Stimulated activated CD8-positive, alpha-beta memory T cell treated with anti-CD3 and anti-CD28 coated beads, Interleukin-7, amount 100 ng/mL, for 24 hours (primary cell): ENCODE data around the gene HSD17B11.
"Not testable (repeated sequence)": the region's sequence is repeated elsewhere in the genome, so short reads cannot be mapped to it uniquely, and the experiment has no call there.

Experiments
- DNase-seq: peaks from one replicate; pipeline ENCODE4 v3.0.0-alpha.2; 2020; ENCODE audit warnings: low read depth

HSD17B11 gene, protein sequence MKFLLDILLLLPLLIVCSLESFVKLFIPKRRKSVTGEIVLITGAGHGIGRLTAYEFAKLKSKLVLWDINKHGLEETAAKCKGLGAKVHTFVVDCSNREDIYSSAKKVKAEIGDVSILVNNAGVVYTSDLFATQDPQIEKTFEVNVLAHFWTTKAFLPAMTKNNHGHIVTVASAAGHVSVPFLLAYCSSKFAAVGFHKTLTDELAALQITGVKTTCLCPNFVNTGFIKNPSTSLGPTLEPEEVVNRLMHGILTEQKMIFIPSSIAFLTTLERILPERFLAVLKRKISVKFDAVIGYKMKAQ

DNA sequence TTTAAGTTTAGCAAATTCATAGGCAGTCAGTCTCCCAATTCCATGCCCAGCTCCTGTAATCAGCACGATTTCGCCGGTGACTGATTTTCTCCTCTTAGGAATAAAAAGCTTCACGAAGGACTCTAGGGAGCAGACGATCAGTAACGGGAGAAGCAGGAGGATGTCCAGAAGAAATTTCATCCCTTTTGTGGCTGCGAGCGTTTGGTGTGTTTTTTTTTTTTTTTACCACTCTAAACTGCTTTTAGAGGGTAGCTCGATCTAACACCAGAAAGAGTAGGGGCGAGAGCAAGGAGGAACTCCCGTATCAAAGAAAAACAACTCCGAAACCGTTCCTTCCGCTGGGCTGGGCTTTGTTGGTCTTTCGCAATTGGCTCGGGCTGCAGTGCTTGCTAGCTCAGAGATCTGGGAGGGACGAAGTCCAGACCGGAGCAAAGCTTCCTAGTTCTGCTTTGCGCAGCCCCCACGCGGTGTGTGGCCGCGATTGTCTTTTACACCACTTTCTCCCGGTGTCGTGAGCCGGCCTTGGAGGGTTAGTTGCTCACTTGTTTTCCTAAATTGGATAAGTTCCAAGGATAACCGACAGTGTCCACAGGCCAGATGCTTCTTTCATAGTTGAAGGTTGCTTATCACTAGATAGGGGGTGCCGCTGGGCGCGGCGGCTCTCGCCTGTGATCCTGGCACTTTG is at the start of gene HSD17B11:
HSD17B11 (minus strand) TSS at position 298 of the 685 bp plus-strand sequence; CDS start at position 180, 118 bp downstream.
- DNase-seq: peak; percentile 44

DNA sequence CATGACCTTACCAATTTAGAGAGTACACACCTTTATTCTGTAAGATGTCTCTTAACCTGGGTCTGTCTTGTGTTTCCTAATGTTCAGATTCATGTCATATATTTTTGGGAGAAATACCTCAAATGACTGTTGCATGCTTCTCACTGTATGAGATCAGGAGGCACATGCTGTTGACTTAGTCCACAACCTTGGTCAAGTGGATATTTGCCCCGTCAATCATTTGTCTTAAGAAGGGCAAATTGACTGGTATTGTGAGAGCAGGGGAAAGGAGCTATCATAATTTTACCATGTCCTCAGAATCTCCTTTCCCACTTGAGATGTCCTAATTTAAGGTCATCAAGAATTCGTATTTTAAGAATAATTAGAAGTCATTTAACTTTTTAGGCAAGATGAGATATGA is 42.4 kb upstream of the HSD17B11 start:
- DNase-seq: no peak

DNA sequence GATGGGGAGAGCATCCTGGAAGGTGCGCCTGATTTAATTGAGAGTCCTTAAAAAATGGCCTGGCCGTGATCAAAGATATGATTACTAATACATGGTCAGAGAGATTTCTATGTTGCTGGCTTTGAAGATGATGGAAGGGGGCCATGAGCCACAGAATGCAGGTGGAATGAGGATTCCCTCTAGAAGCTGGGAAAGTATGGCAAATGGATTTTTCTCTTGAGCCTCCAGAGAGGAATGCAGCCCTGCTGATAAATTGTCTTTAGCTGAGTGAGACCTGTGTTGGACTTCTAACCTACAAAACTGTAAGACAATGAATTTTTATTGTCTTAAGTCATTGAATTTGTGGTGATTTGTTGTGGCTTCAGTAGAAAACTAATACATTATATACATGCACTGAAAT is 39.0 kb upstream of the HSD17B11 start:
- no peak for DNase-seq

DNA sequence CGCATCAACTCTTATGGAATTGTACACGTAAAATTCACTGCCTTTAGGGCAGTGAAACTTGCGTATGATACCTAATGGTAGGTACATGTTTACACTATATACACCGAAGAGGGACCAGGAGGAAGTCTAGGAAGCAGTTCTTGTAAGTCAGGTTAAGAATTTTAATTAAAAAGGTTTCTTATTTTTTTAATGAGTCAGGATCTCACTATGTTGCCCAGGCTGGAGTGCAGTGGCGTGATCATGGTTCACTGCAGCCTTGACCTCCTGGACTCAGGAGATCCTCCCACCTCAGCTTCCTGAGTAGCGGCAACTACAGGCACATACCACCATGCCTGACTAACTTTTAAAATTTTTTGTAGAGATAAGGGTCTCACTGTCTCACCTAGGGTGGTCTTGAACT is 38.0 kb upstream of the HSD17B11 start:
- DNase-seq: no peak

DNA sequence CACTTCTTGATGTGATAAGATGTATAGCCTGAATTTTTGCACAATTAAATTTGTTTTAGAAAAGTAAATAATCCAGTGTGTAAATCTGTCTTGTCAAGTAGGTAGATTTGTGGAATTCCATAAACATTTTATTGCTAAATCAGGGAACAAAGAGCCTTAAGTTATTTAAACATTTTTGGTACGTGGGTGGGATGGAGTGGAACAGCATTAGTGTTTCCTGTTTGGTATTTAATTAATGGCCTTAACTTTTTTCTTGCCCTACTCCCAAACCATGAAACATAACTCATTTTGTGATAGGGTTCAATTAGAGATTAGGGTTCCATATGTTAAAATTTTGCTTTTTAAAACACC is 36.5 kb upstream of the HSD17B11 start:
- DNase-seq: no peak

DNA sequence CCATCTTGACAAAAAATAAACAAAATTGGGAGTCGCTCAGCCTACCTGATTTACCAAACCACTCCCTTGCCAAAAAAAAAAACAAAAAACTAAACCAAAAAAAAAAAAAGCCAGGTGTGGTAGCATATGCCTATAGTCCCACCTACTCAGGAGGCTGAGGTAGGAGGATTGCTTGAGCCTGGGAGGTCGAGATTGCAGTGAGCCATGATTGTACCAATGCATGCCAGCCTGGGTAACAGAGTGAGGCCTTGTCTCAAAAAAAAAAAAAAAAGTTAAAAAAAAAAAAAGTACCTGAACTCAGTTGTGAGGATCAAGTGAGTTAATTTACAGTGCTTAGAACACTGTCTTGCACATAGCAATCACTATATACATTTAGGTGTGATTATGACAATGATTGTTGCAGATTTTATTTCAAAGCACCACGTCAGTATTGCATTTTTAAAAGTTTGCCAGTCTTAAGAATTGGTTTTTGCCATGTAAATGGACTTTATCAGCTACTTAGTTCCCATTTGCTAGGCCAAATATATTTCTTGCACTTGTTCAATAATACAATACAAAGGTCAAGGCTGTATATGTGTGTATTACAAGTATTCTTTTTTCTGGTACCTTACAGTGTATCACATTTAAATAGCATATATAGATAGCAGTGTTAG is 36.0 kb upstream of the HSD17B11 start:
- no peak for DNase-seq

DNA sequence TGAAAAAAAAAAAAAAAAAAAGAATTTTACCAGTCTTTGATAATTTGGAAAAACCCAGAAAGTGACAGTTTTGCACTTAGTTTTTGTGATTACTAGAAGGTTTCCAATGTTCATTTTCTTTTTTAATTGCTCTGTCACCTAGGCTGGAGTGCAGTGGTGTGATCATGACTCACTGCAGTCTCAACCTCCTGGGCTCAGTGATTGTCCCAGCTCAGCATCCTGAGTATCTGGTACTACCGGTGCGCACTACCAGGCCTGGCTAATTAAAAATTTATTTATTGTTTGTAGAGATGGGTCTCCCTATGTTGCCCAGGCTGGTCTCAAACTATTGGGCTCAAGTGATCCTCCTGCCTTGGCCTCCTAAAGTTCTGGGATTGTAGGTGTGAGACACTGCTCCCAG is 34.7 kb upstream of the HSD17B11 start:
- DNase-seq: no peak

DNA sequence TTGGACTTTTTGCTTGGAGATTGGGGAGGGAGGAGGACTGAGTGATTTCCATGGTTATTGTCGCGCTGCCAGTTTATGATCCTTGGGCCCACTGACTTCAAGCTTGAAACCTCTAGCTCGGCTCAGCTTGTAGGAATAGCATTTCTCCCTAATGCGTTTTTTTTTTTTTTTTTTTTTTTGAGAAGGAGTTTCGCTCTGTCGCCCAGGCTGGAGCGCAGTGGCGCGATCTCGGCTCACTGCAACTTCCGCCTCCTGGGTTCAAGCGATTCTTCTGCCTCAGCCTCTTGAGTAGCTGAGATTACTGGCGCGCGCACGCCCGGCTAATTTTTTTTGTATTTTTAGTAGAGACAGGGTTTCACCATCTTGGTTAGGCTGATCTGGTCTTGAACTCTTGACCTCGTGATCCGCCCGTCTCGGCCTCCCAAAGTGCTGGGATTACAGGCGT is 33.1 kb upstream of the HSD17B11 start:
- not testable (repeated sequence) for DNase-seq

DNA sequence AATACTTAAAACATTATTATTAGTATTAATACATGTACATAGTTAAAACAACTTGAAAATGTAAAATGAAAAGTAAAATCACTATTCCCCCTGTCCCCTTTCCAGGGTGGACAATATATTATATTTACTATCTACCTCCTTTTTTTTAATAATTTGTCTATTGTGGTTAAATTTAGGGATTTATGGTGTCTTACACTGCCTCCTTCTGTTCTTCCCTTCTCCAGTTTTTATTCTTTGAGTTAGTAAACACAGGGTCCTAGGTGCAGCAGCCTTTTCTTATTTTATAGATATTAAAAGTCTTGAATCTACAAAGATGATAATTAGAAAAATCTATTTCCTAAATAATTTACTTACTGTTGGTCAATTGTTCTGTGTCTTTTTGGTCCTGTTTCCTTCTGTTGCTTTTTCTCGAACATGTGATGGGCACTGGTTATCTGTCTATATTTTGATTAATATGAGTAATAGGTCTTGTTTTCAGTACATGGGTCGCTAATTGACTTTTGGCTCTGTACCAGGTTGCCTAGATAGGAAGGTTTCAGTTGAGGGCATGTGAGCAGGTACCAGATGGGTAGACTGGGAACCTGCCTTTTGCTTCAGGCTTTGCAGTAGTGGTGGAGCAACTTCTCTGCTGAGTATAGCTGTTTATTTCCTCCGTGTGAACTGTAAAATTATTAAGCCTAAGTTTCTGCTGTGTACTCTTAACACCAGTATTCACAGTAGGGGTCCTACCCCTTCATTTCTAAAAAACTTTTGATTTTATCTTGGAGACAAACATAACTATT is 32.5 kb upstream of the HSD17B11 start:
- no peak for DNase-seq

DNA sequence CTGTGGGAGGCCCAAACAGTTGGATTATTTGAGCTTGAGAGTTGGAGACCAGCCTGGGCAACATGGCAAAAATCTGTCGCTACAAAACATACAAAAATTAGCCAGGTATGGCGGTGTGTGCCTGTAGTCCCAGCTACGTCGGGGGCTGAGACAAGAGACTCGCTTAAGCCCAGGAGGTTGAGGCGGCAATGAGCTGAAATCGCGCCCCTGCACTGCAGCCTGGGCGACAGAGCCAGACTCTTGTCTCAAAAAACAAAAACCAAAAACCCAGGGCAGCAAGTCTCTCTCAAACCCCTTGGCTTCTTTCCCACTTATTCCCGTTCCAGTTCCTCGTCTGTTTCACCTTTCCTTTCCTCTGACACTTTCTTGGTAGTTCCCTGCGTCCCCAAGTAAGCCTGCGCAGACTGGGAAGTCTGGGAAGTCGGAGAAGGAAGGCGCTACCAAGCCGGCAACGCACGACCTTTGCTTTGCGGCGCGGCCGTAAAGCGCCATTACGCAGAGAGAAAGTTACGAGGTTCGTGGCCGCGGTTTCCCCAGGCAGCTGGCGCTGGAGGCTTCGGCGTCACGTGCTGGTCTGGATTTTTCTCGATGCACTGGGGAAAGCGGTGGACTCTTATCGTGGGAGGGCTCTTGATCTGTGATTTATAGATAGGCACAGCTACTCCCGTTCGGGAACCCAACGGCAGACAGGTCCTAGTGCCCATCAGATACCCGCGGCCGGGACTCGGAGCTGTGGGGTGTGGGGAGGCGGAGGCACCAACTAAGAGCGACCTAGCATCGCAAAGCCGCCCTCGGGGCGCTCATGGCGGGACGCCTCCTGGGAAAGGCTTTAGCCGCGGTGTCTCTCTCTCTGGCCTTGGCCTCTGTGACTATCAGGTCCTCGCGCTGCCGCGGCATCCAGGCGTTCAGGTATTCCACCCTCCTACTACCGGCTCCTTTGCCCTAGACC is 31.4 kb upstream of the HSD17B11 start, which contains the start of gene NUDT9:
NUDT9 (plus strand) TSS at position 470 of the 949 bp plus-strand sequence; CDS start at position 803, 333 bp downstream.
- DNase-seq: peak; percentile 75

DNA sequence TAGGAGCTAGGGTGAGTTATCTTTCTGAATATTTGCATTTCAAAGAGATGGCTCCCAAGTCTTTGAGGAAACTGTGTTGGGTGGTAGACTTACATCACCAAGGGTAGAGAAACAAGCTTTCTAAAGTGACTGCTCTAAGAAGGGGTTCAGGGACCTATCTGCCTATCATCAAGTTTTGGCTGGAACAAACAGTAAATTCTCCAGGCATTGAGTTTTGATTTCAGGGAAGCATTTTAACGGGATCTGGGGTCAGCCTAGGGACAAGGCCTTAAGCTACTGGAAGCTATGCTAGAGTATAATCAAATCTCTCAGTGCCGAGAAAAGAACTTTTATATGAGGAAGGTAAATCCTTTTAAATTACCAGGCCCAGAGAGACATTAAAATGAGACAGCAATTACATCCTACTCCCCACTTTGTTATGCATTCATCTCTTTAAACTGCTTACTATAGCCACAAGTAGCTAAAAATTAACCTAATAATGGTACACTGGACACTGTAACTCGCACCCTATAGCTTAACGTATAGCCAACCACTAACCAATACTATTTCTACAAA is 29.4 kb upstream of the HSD17B11 start:
- no peak for DNase-seq

DNA sequence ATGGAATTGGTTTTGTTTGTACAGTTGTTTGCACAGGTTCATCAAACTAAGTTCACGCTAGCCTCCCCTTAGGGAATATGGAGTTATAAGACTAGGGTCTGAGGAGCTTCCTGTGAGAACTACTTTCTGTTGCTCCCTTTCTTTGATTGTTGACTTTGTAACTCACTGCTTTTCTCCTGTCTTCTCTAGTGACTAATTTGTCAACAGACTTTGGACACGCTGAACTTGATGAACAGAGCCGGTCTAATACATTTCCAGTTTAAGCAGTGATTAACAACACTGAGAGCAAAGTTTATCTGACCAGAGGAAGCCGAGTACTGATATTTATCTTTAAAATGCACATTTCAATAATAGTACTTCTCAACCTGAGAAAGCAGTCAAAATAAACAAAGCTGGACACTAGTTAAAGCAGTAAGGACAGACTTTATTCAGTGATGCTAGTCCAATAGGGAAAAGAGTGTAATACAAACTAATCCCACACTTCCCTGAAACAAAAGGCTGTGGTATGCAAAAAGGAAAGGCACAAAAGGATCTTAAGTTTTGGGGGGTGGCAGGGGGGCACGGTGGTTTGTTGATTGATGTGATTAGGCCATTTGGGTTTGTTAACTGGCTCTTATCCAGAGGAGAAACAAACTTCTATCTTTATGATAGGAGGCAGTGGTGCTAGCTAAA is 28.7 kb upstream of the HSD17B11 start:
- DNase-seq: no peak

DNA sequence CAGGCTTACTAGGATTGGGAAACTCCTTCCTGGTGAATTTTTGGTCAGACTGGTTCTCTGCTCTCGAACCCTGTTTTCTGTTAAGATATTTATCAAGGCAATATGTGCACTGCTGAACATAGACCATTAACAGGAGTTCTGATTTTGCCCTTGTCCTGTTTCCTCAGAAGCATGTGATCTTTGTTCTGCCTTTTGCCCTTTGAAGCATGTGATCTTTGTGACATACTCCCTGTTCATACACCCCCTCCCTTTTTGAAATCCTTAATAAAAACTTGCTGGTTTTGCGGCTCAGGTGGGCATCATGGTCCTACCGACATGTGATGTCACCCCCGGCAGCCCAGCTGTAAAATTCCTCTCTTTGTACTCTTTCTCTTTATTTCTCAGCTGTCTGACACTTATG is 27.4 kb upstream of the HSD17B11 start:
- not testable (repeated sequence) for DNase-seq

DNA sequence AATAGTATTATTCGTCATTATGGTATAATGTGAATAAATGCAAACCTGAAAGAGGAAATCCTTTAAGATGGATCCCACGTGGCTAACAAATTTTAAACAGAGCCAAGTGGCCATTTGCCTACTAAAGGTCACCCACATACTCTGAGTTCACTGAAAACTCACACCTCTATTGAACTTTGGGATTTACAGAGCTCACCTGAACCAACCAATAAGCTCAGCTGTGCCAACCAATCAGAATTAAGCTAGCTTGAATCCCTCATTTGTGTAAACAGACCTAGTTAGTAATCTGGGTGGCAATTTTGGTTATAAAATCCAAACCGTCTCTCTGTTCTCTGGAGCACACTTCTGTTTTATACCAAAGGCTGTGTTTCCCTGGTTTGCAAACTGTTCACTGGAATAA is 26.0 kb upstream of the HSD17B11 start:
- no peak for DNase-seq

DNA sequence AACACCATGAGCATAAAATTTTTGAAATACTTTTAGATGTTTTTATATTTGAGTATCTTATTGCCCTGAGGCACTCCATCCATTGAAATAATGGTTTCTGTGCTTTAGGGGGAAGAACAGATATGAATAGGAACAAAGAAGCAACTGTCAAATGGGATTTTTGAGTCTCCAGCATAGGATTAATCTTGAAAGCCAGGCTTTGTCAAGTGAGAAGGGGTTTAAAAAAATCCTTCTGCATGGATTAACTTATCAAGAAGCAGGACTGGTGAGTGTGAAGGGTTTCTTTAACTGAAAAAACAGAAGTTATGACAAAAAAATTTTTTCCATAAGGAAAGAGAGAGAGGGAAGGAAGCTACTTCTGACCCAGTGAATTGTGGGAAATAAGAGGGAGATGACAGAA is 23.8 kb upstream of the HSD17B11 start:
- no peak for DNase-seq

DNA sequence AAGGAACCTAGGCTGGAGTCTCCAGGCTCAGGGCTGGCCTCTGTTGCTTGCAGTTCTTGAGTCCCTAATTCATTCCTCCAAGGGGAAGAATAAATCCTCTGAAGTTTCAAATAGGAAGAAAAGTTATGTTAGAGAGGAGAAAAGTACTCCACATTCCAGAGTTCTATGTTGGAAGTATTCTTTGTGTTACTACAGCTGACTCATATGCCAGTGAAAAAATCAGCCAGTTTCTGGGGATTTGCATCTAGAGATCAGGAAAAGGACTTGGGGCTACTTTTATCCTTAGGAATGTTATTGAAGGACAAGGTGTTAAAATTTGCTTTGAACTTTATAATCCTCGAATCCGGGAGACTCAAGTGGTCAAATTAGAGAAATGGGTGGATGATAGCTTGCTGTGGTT is 19.7 kb upstream of the HSD17B11 start:
- DNase-seq: no peak

DNA sequence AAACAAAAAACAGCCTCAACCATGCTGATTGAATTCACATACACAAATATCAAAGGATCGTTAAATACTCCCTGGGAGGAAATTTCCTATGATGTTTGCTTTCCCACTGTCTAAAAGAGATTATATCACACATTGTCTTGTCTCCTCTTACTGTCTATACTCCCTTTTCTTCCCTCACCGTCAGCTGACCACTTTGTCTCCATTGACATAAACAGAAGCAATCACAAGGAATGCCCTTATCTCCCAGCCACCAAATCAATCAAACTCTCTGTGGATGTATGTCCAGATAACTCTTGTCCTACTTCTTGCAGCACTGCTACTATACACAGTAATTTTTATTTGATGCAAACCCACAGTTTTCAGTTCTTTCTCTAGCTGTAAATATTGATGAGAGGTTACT is 19.2 kb upstream of the HSD17B11 start:
- no peak for DNase-seq

DNA sequence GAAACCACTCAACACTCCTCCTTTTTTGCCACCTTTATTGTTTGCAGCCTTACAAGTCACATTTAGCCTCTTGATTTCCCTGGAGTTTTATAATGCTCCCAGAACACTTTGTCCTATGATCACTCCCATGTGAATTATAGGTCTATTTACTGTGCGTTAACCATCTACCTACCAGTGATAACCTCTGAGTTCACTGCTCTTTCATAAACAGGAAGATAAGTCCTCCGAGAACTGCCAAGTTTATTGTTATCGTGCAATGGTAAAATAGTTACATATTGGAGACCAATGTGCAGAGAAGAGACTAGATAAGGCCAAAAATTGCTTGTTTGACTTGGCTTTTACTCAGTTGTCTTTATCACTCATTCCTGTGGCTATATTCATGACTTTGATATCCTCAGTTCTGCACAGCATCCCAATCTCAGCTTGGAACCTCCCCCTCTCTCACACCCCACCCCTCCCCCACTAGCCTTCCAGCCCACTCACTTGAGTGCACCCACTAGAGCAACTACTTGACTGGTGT is 18.5 kb upstream of the HSD17B11 start:
- no peak for DNase-seq

DNA sequence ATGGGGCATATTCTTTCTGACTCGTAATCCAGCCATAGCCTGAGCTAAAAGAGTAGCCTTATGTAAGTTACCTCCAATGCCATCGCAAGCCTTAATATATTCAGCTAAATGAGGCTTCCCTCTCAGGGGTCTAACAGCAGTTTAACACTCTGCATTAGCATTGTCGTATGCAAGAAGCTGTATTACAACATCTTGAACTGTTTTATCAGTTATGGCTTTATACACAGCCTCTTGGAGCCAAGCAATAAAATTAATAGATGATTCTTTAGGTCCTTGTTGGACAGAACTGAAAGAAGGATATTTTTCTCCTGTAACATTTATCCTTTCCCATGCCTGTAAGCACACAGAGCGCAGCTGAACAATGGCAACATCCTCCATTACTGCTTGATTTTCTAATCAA is 15.9 kb upstream of the HSD17B11 start:
- not testable (repeated sequence) for DNase-seq

DNA sequence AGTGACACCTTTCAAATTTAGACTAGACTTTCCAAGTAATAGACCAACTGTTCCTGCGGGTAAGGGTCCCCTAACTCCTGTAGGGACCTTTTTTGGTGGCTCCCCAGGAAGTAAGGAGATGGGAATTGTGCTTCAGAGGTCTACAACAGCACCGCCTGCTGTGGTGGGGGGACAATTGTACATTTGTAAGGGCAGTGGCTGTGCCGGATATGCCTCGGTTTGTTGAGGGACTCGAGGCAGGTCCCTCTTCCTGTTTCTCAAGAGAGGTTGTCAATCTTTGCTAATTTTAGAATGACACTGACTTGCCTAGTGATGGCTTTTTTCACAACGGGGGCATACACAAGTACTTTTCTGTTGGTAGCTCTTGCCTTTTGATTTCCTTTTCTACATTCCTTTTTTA is 15.5 kb upstream of the HSD17B11 start:
- no peak for DNase-seq
